Cardiac septum (tissue), 1 donor: ENCODE results near the gene PRF1. TPM values are rescaled to one million over a fixed set of nuclear protein-coding genes. Genes with fewer than 3 reads are reported as not detected.
"Not testable (repeated sequence)": the region's sequence is repeated elsewhere in the genome, so short reads cannot be mapped to it uniquely, and the experiment has no call there.

Experiments used
- DNase-seq: peaks from one replicate; pipeline ENCODE4 v3.0.0-alpha.2; 2020; ENCODE audit warnings: low spot score
- intact Hi-C: fragments of 100-400 bp; cut with DNase I; formaldehyde crosslinking; loops from one replicate; pipeline ENCODE4 v1.14.0; 2022
- long read RNA-seq: library from polyadenylated mRNA; unstranded; transcript quantifications from one replicate; pipeline ENCODE4 v2.0.0, GENCODE V29; 2021
- total RNA-seq: library from RNA; stranded (reverse); fragmentation: NEBNext Ultra II Directional; extraction: Animal tissue kit (Norgen Biotek cat#: 25700); gene quantifications from one replicate; pipeline ENCODE4 v1.2.1, GENCODE V29; 2021
- donor health status: DM: no; HTN: no; CAD: no.

The PRF1 gene
- total RNA-seq: 1.2 TPM
- long read RNA-seq, partial matches to known transcripts: 1 of 3 reads
- long read RNA-seq, other reads (novel, unspliced or antisense): 0 of 3 reads

DNA sequence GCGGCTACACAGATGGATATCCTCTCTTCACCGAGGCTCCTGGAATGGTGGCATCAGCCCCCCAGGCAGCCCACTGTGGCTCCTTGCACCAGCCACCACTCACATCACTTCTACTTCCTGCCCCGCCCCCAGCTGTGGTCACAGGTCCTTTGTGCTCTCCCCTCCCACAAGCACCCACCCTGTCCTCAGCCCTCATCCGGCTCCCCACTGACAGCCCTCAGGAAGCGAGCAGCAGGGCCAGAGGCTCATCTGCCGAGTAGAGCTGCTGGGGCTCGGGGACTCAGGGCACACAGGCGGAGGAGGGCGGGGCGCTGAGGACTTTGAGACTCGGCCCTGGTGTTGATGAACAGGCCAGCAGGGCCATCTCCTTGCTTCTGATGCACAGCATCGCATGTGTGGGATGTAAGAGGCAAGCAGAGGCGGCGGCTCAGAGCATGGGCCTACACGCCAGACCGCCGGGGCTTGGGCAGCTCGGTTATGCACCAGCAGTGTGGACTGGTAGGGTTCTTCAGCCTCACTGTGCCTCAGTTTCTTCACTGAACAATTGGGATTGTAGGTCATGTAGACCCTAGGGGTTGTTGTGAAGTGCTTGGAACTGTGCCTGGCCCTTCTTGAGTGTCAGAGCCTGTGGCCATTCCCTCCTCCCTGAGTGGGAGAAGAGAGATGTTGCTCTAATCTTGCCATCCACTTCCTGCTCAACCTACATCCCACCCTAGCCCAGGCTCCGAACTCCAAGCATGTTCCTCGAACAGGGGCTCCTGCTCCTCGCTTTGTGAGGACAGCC, at the start of gene PRF1:
Gene PRF1, minus strand, starts transcription at position 77 of the 784 bp plus-strand sequence. CDS start 1,839 bp downstream, outside the sequence.
- intact Hi-C loops: no loop called here
- no peak for DNase-seq

DNA sequence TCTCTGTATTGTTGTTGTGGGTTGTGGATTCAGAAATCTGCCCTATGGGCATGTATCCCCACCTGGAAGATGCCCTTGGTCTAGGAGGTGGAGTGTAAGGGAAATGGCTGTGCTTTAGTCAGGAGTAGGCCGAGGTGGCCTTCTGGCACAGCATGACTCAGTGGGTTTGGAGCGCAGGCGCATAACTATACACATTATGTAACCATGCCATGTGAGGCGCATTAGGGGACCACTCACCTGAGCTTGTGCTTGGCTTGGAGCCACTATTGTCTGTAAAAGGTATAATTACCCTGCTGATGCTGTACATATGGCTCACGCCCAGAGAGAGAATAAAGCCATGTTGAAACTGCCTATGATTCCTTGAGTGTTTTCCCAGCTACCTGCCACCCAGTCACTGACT, 49.1 kb upstream of the PRF1 start:
- no peak for DNase-seq
- intact Hi-C loops: no loop called here

- no peak for DNase-seq
- intact Hi-C loops: no loop called here
Observed at GRCh38 chr10:70650718-70651117, 48.2 kb upstream of the PRF1 start.

GRCh38 chr10:70650104-70650503, 47.6 kb upstream of the PRF1 start:
- no peak for DNase-seq
- intact Hi-C loops: no loop called here

GRCh38 chr10:70649526-70649925, 47.0 kb upstream of the PRF1 start:
- no peak for DNase-seq
- intact Hi-C loops: no loop called here

GRCh38 chr10:70648427-70648826, 45.9 kb upstream of the PRF1 start:
- no peak for DNase-seq
- intact Hi-C loops: no loop called here

GRCh38 chr10:70647086-70647485, 44.5 kb upstream of the PRF1 start:
- no peak for DNase-seq
- intact Hi-C loops: no loop called here

- DNase-seq, intact Hi-C loops: not testable (repeated sequence)
Observed at GRCh38 chr10:70644959-70645358, 42.4 kb upstream of the PRF1 start.

DNA sequence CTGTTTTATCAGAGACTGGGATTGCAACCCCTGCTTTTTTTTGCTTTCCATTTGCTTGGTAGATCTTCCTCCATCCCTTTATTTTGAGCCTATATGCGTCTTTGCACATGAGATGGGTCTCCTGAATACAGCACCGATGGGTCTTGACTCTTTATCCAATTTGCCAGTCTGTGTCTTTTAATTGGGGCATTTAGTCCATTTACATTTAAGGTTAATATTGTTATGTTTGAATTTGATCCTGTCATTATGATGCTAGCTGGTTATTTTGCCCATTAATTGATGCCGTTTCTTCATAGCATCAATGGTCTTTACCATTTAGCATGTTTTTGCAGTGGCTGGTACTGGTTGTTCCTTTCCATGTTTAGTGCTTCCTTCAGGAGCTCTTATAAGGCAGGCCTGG, 40.7 kb upstream of the PRF1 start:
- DNase-seq, intact Hi-C loops: not testable (repeated sequence)

GRCh38 chr10:70639640-70640383, 37.3 kb upstream of the PRF1 start:
- intact Hi-C loops, DNase-seq: not testable (repeated sequence)

DNA sequence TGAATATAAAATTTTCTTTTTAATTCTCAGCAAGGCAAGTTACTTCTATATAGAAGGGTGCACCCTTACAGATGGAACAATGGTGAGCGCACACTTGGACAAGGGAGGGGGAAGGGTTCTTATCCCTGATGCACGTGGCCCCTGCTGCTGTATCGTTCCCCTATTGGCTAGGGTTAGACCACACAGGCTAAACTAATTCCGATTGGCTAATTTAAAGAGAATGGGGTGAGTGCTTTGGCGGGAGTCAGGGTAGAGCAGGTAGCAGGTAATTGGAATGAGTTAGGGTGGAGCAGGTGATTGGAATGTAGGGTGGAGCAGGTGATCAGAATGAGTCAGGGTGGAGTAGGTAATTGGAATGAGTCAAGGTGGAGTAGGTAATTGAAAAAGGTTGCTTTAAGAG, 32.0 kb upstream of the PRF1 start:
- DNase-seq, intact Hi-C loops: not testable (repeated sequence)

DNA sequence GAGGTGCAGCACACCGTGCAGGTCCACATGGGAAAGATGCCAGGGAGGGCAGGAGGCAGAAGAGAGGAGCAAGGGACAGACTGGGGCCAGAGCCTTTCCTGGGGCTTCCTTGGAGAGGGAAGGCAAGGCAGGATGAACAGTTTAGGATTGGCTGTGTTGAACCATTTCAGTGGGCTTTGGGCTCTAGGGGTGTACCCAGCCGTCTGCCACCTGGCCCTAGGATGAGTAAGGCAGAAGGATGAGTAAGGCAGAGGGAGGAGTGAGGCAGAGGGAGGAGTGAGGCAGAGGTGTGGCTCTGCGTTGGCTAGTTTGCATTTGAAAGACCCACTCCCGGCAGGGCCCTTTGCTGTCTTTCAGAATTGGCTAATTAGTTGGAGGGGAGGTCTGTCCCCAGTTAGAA, 31.5 kb upstream of the PRF1 start:
- intact Hi-C loops: no loop called here
- no peak for DNase-seq

DNA sequence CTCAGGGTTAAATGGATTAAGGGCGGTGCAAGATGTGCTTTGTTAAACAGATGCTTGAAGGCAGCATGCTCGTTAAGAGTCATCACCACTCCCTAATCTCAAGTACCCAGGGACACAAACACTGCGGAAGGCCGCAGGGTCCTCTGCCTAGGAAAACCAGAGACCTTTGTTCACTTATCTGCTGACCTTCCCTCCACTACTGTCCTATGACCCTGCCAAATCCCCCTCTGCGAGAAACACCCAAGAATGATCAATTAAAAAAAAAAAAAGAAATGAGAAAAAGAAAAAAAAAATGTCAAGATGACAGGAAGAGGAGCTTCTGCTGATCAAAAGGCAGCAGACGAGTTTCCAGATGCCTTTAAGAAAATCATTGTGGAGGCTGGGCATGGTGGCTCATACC, 29.2 kb upstream of the PRF1 start:
- DNase-seq, intact Hi-C loops: not testable (repeated sequence)

GRCh38 chr10:70629338-70629737, 26.8 kb upstream of the PRF1 start:
- intact Hi-C loops: no loop called here

GRCh38 chr10:70626056-70626455, 23.5 kb upstream of the PRF1 start:
- DNase-seq: no peak
- intact Hi-C loops: no loop called here

More at GRCh38 chr10:70629338-70629737, 26.8 kb upstream of the PRF1 start:
- DNase-seq: no peak

DNA sequence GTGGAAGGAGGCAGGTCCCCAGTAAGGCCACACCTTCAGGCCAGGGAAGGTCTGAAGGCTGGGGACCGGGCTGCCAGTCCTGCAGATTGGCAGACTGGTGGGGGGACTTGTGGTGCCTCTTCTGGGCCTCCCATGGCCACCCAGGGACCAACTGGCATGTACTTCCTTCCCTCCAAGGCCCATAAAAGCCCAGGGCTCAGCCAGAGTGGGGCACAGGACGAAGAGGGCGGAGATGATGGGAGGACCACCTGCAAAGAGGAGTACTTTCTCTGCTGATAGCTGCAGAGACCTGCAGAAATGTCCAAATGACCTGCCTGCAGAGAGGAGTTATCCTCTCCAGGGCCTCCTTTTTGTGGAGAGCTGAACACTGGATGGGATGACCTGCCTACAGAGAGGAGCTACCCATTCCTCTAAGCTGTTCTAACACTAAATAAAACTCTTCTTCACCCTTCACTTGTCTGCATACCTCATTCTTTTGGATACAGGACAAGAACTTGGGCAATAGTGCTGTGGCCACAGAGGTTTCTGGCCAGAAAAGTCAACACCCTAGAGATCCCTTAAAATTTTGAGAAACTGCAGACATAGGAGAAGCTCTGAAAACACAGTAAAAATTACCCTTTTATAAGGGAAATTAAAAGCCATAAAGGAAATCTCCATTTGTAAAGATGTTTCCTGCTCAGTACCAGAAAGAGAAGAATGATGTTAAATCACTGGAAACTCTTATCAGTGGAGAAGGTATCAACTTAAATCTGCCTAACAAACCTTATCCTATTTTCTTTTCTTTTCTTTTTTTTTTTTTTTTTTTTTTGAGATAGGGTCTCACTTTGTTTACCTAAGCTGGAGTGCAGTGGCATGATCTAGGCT, 20.7 kb upstream of the PRF1 start:
- DNase-seq: no peak
- intact Hi-C loops: no loop called here

- intact Hi-C loops: no loop called here
- no peak for DNase-seq
Observed at GRCh38 chr10:70622541-70622940, 20.0 kb upstream of the PRF1 start.

DNA sequence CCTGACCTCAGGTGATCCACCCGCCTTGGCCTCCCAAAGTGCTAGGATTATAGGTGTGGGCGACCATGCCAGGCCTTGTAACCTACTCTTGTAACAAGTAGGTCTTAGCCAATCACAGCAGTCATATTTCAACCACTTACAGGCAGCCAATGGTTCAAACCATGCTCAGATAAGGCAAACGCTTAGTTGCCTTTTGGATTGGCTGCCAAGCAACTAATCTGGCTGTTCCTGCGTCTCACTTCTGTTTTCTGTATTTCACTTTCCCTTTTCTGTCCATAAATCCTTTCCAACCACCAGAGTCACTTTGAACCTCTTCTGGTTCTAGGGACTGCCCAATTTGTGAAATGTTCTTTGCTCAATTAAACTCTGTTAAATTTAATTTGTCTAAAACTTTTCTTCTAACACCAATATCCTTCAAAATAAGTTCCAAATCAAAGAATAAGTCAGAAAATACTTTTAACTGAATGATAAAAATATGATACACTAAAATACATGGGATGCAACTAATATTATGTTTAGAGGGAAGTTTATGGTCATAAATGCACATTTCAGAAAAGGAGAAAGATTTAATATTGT, 19.1 kb upstream of the PRF1 start:
- intact Hi-C loops: no loop called here
- DNase-seq: no peak

DNA sequence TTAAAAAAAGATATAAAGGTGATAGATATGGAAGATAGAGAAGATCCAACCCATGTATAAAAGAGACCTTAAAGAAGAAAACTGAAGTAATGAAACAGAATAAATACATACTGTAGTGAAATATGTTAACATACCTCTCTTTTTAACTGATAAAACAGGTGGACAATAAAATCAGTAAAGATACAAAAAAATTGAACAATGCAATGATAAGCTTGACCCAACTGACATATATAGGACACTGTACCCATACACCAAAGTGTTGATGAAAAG, 17.4 kb upstream of the PRF1 start:
- intact Hi-C loops: no loop called here

More for the DNA sequence above, 17.4 kb upstream of the PRF1 start:
- no peak for DNase-seq
